NCI-H128 (cell line): ENCODE data around the gene PDLIM7.

Experiments
- DNase-seq: peaks from one replicate; lab custom pipeline; 2025; ENCODE audit not compliant: unreplicated experiment; lab: John Stamatoyannopoulos, UW

The PDLIM7 gene

GRCh38 chr5:177507596-177508220, 10.3 kb upstream of the PDLIM7 start:
- no peak for DNase-seq

- no peak for DNase-seq
Observed at GRCh38 chr5:177507165-177507564, 9.8 kb upstream of the PDLIM7 start.

- DNase-seq = no peak
Observed at GRCh38 chr5:177505075-177505474, 7.7 kb upstream of the PDLIM7 start.

- DNase-seq = no peak
Observed at GRCh38 chr5:177504086-177505056, 7.0 kb upstream of the PDLIM7 start.

- no peak for DNase-seq
Observed at GRCh38 chr5:177503351-177504085, 6.1 kb upstream of the PDLIM7 start.

- no peak for DNase-seq
Observed at GRCh38 chr5:177502886-177503285, 5.5 kb upstream of the PDLIM7 start.

GRCh38 chr5:177501874-177502678, 4.7 kb upstream of the PDLIM7 start:
- no peak for DNase-seq

- DNase-seq = peak; percentile 52
Observed at GRCh38 chr5:177500685-177501522, 3.5 kb upstream of the PDLIM7 start.

- no peak for DNase-seq
Observed at GRCh38 chr5:177499842-177500241, 2.4 kb upstream of the PDLIM7 start.

- no peak for DNase-seq
Observed at GRCh38 chr5:177498013-177498787, 796 bp upstream of the PDLIM7 start.

GRCh38 chr5:177496727-177497291, 595 bp downstream of the PDLIM7 start:
- peak; percentile 25 for DNase-seq

- DNase-seq = no peak
Observed at GRCh38 chr5:177496070-177496726, 1.2 kb downstream of the PDLIM7 start.

GRCh38 chr5:177495243-177496060, 2.0 kb downstream of the PDLIM7 start:
- no peak for DNase-seq

GRCh38 chr5:177494346-177495195, 2.8 kb downstream of the PDLIM7 start:
- no peak for DNase-seq

GRCh38 chr5:177493795-177494345, 3.5 kb downstream of the PDLIM7 start:
- DNase-seq = no peak

GRCh38 chr5:177492841-177493240, 4.6 kb downstream of the PDLIM7 start:
- no peak for DNase-seq
